ENCODE data around the gene LAG3. TPM values are rescaled to one million over a fixed set of nuclear protein-coding genes. Genes with fewer than 3 reads are reported as not detected.
A peak's percentile ranks its signal among the peaks of the same experiment; 100 is the strongest.
"Not testable (repeated sequence)": the region's sequence is repeated elsewhere in the genome, so short reads cannot be mapped to it uniquely, and the experiment has no call there.

The LAG3 gene
- polyA plus RNA-seq, 1 of the 3 experiments (the other 2 are of a cell fraction): 0.72 TPM

- H3K36me3 ChIP-seq (replicated peaks in 1 of 2; ENCODE audit: control insufficient read depth in 1 of 2, insufficient read depth in 2 of 2, low read length in 1 of 2): not testable (repeated sequence)
Measured at GRCh38 chr12:6742080-6742479, 30.2 kb upstream of the LAG3 start.

GRCh38 chr12:6742834-6743233 lies 29.5 kb upstream of the LAG3 start:
- H3K9me3 ChIP-seq: no peaks in the 10 kb centered on the region
- DNase-seq: no peak
- H3F3A ChIP-seq (replicated peaks; ENCODE audit: insufficient read depth): peaks cover 12% of the 10 kb centered on the region
- no peaks in the 10 kb centered on the region for H4K20me1 ChIP-seq (ENCODE audit: insufficient read depth)
- TF ChIP-seq GATA2 (CRISPR knock-in tag; IDR thresholded peaks at IDR 0.05) (peak; percentile 17; the same call in 1 of the 2 replicates), YY1 (IDR thresholded peaks at IDR 0.05; ENCODE audit: low read depth) (no peak), CTCF (IDR thresholded peaks at IDR 0.05) (no peak)
- H3K27ac ChIP-seq (ENCODE audit: low read depth in 2 of 2, low read length in 1 of 2): no peak overlapping the region
- H3K79me2 ChIP-seq (ENCODE audit: insufficient read depth): no peaks in the 10 kb centered on the region
- ChIA-PET CTCF (interaction anchor here (1.5 to 6.9 kb wide), 3 partner anchors 10 to 93 kb away, joined by 6 to 53 read pairs (median 13); partner anchors contain the start of gene MLF2), POLR2A (interaction anchor here (0.6 kb wide), 1 partner anchor 525 kb away, joined by 3 read pairs; no protein-coding TSS in a partner anchor)
- H3K4me1 ChIP-seq (ENCODE audit: control insufficient read depth in 1 of 2, insufficient read depth in 2 of 2, low read depth in 1 of 2, low read length in 1 of 2): no peaks in the 10 kb centered on the region
- H2AFZ ChIP-seq (ENCODE audit: low read depth): no peak overlapping the region
- no peaks in the 10 kb centered on the region for H3K9me2 ChIP-seq
- 53% methylated on average over 3 of the region's 3 CpGs for WGBS (ENCODE audit: low lambda C conversion rate)
- peaks cover 9 to 14% of the 10 kb centered on the region in 2 experiments for H3K36me3 ChIP-seq (replicated peaks in 1 of 2; ENCODE audit: control insufficient read depth in 1 of 2, insufficient read depth in 2 of 2, low read length in 1 of 2)
- no peak overlapping the region for H3K4me3 ChIP-seq (ENCODE audit: low read depth in 2 of 2, low read length in 1 of 2)
- H3K27me3 ChIP-seq (ENCODE audit: insufficient read depth): no peaks in the 10 kb centered on the region
- no peak overlapping the region for H3K9ac ChIP-seq
- no peak overlapping the region for H3K4me2 ChIP-seq

More at GRCh38 chr12:6742080-6742479, 30.2 kb upstream of the LAG3 start:
- not testable (repeated sequence) for H3F3A ChIP-seq (replicated peaks; ENCODE audit: insufficient read depth); DNase-seq; H3K79me2 ChIP-seq (ENCODE audit: insufficient read depth); H3K27ac ChIP-seq (ENCODE audit: low read depth in 2 of 2, low read length in 1 of 2); H3K9me3 ChIP-seq; H3K4me2 ChIP-seq; H3K4me1 ChIP-seq (ENCODE audit: control insufficient read depth in 1 of 2, insufficient read depth in 2 of 2, low read depth in 1 of 2, low read length in 1 of 2); H4K20me1 ChIP-seq (ENCODE audit: insufficient read depth); H3K27me3 ChIP-seq (ENCODE audit: insufficient read depth); H2AFZ ChIP-seq (ENCODE audit: low read depth); H3K9ac ChIP-seq; H3K9me2 ChIP-seq; H3K4me3 ChIP-seq (ENCODE audit: low read depth in 2 of 2, low read length in 1 of 2)
- CTCF ChIA-PET: interaction anchor here (1.5 to 6.9 kb wide), 3 partner anchors 11 to 94 kb away, joined by 6 to 53 read pairs (median 13); partner anchors contain the start of gene MLF2
- 94% methylated on average over 12 of the region's 12 CpGs for WGBS (ENCODE audit: low lambda C conversion rate)
- POLR2A ChIA-PET: interaction anchor here (0.6 kb wide), 1 partner anchor 524 kb away, joined by 3 read pairs; no protein-coding TSS in a partner anchor

- H2AFZ ChIP-seq (ENCODE audit: low read depth); DNase-seq; H3K4me3 ChIP-seq (ENCODE audit: low read depth in 2 of 2, low read length in 1 of 2); POLR2A ChIA-PET; H3K9ac ChIP-seq; H3K9me3 ChIP-seq; H3K4me2 ChIP-seq; H3K9me2 ChIP-seq; H3K4me1 ChIP-seq (ENCODE audit: control insufficient read depth in 1 of 2, insufficient read depth in 2 of 2, low read depth in 1 of 2, low read length in 1 of 2); H3K27me3 ChIP-seq (ENCODE audit: insufficient read depth); H3K27ac ChIP-seq (ENCODE audit: low read depth in 2 of 2, low read length in 1 of 2); H3K79me2 ChIP-seq (ENCODE audit: insufficient read depth); H4K20me1 ChIP-seq (ENCODE audit: insufficient read depth): not testable (repeated sequence)
- Histone ChIP-seq H3F3A (replicated peaks; ENCODE audit: insufficient read depth) (peaks cover 16% of the 10 kb centered on the region), H3K36me3 (replicated peaks in 1 of 2; ENCODE audit: control insufficient read depth in 1 of 2, insufficient read depth in 2 of 2, low read length in 1 of 2) (peaks cover 12 to 18% of the 10 kb centered on the region in 2 experiments)
- WGBS (ENCODE audit: low lambda C conversion rate): 55% methylated on average over 7 of the region's 7 CpGs
- CTCF ChIA-PET: interaction anchor here (1.5 to 6.9 kb wide), 5 partner anchors 7 to 92 kb away, joined by 6 to 53 read pairs (median 7); partner anchors contain the start of gene MLF2
Measured at GRCh38 chr12:6743300-6743699, 29.0 kb upstream of the LAG3 start.
